Pons (tissue), 1 donor: ENCODE data around the gene IFNL2.
"Not testable (repeated sequence)": the region's sequence is repeated elsewhere in the genome, so short reads cannot be mapped to it uniquely, and the experiment has no call there.

Experiments
- DNase-seq: peaks from one replicate; pipeline ENCODE4 v3.0.0-alpha.2; 2016; ENCODE audit warnings: low spot score

Gene IFNL2

GRCh38 chr19:39297931-39298634, 29.9 kb downstream of the IFNL2 start:
- DNase-seq = no peak

GRCh38 chr19:39299404-39299803, 31.2 kb downstream of the IFNL2 start:
- DNase-seq = no peak

- no peak for DNase-seq
These were observed 31.6 kb downstream of the IFNL2 start for GRCh38 chr19:39299832-39300231.

- DNase-seq = no peak
These were observed 32.8 kb downstream of the IFNL2 start for GRCh38 chr19:39301021-39301420.

DNA sequence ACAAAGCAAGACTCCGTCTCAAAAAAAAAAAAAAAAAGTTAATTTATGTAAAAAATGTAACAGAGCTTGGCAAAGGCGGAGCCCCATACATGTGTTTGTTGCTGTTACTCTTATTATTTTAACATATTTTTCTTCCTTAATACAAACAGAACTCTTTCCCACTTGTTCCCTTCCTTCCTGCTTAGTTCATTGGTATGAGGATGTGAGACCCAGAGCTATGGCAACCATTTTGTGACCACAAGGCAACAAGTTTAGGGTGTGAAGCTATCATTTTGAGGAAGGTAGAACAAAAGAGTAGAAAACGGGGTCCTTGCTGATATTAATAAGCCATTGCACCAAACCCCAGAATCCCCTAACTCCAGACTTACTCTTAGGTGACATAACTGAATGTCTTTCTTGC, 33.4 kb downstream of the IFNL2 start:
- DNase-seq = no peak

DNA sequence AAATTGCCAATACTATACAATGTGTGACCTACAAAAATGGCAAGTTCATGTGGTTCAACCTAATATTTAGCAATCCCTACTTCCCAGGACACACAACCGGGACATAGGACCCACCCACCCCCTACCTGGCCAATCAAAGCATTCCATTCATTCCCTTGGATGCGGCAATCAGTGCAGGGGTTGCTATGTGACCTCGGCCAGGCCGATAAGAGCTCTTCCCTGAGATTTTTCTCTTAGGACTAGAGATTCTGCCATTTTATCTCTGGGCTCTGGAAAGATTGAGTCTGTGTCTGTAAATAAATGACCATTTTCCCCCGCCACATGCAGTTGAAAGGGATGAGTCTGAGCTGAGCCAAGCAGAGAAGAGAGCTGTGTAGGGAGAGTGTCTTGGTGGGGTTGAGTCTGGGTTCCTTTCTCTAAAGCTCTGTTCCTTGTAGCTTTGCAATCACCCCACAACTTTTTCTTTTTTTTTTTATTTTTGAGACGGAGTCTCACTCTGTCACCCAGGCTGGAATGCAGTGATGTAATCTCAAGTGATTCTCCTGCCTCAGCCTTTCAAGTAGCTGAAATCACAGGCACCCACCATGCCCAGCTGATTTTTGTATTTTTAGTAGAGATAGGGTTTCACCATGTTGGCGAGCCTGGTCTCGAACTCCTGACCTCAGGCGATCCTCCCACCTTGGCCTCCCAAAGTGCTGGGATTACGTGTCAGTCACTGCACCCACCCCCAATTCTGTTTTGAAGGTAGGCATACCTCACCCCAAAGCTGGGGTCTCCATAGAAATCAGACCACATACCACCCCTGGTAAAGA, 35.4 kb downstream of the IFNL2 start:
- DNase-seq = no peak

GRCh38 chr19:39304185-39304513, 36.0 kb downstream of the IFNL2 start:
- DNase-seq = no peak

DNA sequence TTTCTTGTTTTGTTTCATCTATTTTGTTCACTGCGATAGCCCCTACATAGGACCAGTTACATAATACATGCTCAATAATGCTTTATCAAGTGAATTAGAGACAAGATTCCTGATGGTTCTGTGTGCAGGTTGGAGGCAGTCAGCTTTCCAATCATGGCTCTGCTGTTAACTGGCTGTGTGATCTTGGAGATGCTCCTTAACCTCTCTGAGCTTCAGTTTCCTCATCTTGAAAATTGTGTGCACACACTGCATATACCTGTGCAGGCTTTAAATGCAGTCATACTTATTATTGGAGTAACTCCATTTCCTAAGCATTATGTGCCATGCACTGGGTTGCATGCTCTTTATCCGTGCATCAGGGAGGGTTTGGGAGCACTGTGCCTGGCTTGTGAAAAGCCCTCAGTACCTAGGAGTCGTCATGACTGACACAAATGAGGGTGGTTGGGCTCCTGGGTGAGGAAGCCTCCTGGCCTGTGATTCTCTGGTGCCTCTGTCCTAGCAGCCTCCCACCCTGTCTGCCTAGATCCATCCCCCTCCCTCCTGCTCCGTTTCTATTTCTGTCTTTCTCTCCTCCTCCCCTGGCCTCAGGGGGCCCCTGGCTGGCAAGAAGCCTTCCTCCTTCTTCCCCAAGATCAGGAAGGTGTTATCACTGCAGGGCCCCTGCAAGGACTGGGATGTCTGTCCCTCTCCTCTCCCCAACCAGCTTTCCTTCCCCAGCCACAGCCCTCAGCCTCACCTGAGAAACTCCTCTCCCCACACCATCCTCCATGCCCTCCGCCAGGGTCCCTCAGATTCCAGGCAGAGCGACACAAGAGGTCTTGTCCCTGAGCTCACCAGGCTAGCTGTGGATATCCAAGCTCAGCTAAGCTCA, 36.7 kb downstream of the IFNL2 start:
- no peak for DNase-seq

DNA sequence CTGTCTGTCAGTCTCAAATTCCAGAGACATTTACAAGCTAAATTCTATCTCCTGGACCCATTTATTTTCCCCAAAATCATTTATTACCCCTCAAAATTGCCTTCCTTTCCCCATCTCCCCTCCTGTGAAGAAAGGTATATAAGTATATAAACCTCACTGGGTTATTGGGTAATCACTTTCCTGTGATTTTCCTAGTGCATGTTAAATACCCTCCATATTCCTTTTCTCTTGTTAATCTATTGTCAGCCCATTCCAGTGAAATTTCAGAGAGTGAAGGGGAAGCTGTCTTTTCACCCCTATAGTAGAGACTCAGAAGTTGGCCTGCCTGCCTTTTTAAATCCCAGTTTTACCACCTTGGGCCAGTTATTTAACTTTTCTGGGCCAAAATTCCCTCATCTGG, 37.9 kb downstream of the IFNL2 start:
- no peak for DNase-seq

DNA sequence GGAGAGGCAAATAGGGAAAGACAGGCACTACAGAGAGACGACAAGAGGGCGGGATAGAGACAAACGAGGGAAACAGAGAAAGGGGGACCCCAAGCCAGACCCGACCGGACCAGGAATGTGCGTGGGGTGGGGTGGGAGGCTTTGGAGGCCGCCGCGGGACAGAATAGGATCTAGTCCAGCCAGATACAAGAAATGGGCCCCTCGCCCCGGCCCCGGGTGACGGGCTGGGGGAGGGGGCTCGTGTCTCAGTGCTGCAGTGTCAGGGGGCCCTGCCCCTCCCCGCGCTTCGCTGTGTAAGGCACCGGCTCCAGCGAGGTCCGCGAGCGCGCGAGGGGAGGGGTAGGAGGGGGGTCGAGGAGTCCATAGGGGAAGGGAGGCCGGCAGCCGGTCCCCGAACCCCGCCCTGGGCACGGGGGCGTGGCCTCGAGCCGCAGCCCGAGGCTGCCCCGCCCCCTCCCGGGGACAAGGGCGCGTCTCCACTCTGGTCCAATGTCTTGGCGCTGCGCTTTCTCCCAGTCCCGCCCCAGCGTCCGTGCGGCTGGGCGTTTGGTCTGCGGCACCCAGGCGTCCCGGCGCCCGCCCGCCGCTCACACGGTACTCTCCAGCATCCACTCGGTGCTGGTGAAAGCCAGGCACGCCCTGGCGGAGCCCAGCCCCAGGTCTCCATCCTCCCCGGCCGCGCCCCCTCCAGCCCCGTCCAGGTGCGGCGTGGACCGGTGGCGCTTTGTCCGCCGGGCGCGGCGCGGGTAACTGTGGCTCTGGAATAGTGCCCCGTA, 39.0 kb downstream of the IFNL2 start:
- no peak for DNase-seq

- no peak for DNase-seq
These were observed 39.8 kb downstream of the IFNL2 start for GRCh38 chr19:39307822-39308530.

DNA sequence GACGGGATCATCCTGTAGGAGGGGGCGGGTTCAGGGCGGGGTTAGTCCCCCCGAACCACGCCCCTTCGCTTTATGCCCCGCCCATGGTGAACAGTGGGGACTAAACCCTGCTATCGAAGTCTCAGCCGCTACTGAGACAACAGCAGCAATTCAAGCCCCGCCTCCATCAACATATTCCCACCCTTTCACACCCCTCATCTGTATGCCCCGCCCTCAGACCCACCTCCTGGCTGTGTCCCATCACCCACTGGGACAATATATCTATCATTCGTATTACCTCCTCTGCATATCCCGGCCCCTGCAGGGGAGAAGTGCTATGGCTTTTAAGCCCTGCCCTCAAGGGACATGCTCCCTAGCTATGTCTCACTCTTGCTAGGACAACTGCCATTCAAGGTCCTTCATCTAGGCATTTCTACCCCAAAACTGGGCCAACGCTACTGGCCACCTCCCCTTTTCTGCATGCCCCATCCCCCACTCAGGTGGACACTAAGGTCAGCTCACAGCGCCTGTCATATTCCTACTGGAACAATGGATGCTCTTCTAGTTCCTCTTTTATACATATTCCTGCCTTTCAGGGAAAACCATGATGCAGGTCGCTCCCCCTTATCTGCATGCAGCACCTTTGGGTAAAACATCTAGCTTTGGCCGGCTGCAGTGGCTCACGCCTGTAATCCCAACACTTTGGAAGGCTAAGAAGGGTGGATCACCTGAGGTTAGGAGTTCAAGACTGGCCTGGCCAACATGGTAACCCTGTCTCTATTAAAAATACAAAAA, 40.5 kb downstream of the IFNL2 start:
- no peak for DNase-seq

GRCh38 chr19:39309305-39309670, 41.1 kb downstream of the IFNL2 start:
- DNase-seq = not testable (repeated sequence)

- peak; percentile 28 for DNase-seq
These were observed 42.5 kb downstream of the IFNL2 start for GRCh38 chr19:39310558-39311311.

DNA sequence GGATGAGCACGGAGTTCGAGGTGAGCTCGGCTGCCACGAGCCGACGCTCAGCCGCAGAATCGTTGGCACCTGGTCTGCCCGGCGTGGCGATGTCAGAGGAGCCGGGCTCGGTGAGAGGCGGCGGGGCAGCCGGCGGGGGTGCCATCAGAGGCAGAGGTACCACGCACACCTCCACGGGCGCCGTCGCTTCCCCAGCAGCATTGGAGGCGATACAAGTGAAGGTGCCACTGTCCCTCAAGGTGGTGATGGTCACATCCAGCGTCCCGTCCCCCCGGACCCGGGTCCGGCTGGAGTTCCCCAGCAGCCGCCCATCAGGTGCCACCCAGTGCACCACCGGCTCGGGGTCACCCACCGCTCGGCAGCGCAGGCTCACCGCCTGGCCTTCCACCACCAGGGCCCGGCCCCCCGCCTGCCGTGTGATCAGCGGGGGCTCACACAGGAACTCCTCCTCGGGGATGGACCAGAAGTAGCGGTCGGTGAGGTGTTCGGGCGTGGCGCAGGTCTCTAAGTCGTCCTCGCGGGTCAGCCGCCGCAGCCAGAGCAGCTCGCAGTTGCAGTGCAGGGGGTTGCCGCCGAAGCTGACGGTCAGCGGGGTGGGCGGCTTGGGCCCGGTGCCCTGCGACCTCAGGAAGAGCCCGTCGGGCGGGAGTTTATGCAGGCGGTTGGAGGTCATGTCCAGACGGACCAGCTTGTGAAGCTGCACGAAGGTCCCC, 46.0 kb downstream of the IFNL2 start:
- no peak for DNase-seq

GRCh38 chr19:39315933-39316332, 47.7 kb downstream of the IFNL2 start:
- no peak for DNase-seq

- DNase-seq = no peak
These were observed 48.6 kb downstream of the IFNL2 start for GRCh38 chr19:39316627-39317321.

GRCh38 chr19:39317476-39317875, 49.3 kb downstream of the IFNL2 start:
- no peak for DNase-seq

- DNase-seq = no peak
These were observed 49.9 kb downstream of the IFNL2 start for GRCh38 chr19:39318071-39318470.
